Measurements from ENCODE around the gene IKBKG. TPM values are rescaled to one million over a fixed set of nuclear protein-coding genes. Genes with fewer than 3 reads are reported as not detected.
"Not testable (repeated sequence)": the region's sequence is repeated elsewhere in the genome, so short reads cannot be mapped to it uniquely, and the experiment has no call there.

Gene IKBKG
- total RNA-seq, 1 donor from 2014 or later: 31.4 TPM

- Histone ChIP-seq H3K9me3 (no peaks in the 10 kb centered on the region), H3K27ac (peak overlapping the region; percentile 78), H3K36me3 (no peaks in the 10 kb centered on the region), H3K4me3 (peak overlapping the region; percentile 14), H3K4me1 (peaks cover 39% of the 10 kb centered on the region), H3K27me3 (ENCODE audit: low read depth) (no peaks in the 10 kb centered on the region)
- peak; percentile 71 for DNase-seq
- no peak for TF ChIP-seq CTCF (IDR thresholded peaks at IDR 0.05)
- ATAC-seq: peak; percentile 3 to 13
- intact Hi-C loops (cut with DNase I): no loop called here
Observed at GRCh38 chrX:154542723-154543424, 4.5 kb upstream of the IKBKG start.

- TF ChIP-seq CTCF (IDR thresholded peaks at IDR 0.05): no peak
- ATAC-seq (no peak), DNase-seq (no peak)
- H3K4me1 ChIP-seq: peaks cover 51% of the 10 kb centered on the region
- intact Hi-C loops (cut with DNase I): no loop called here
- H3K4me3 ChIP-seq: peak overlapping the region; percentile 70
- H3K9me3 ChIP-seq: no peaks in the 10 kb centered on the region
- no peaks in the 10 kb centered on the region for H3K36me3 ChIP-seq
- no peak overlapping the region for H3K27ac ChIP-seq
- H3K27me3 ChIP-seq (ENCODE audit: low read depth): no peaks in the 10 kb centered on the region
Observed at GRCh38 chrX:154545673-154546274, 1.6 kb upstream of the IKBKG start.

- H3K4me3 ChIP-seq: peak within 1 kb of the TSS; percentile 70
Observed at GRCh38 chrX:154546354-154547244, 821 bp upstream of the IKBKG start, which contains the start of gene G6PD. G6PD (minus strand) TSS chrX:154546846; CDS start chrX:154546155, 691 bp downstream.

GRCh38 chrX:154548028-154548316 is 552 bp downstream of the IKBKG start:
- peaks cover 5% of the 10 kb centered on the region for H3K36me3 ChIP-seq
- no peak for TF ChIP-seq CTCF (IDR thresholded peaks at IDR 0.05)
- peaks cover 33% of the 10 kb centered on the region for H3K4me1 ChIP-seq
- peak overlapping the region; percentile 87 for H3K27ac ChIP-seq
- DNase-seq (no peak), ATAC-seq (no peak)
- no peaks in the 10 kb centered on the region for H3K9me3 ChIP-seq
- H3K27me3 ChIP-seq (ENCODE audit: low read depth): no peaks in the 10 kb centered on the region
- intact Hi-C loops (cut with DNase I): no loop called here
- peak overlapping the region; percentile 70 for H3K4me3 ChIP-seq

More at GRCh38 chrX:154546354-154547244, 821 bp upstream of the IKBKG start, which contains the start of gene G6PD:
- DNase-seq (peak; percentile 79), ATAC-seq (peak; percentile 88 to 91)
- no peak for TF ChIP-seq CTCF (IDR thresholded peaks at IDR 0.05)
- intact Hi-C loops (cut with DNase I): no loop called here
- peaks cover 45% of the 10 kb centered on the region for H3K4me1 ChIP-seq
- H3K36me3 ChIP-seq: no peaks in the 10 kb centered on the region
- H3K9me3 ChIP-seq: no peaks in the 10 kb centered on the region
- H3K27ac ChIP-seq: peak within 1 kb of the TSS; percentile 87
- no peaks in the 10 kb centered on the region for H3K27me3 ChIP-seq (ENCODE audit: low read depth)

- no peaks in the 10 kb centered on the region for H3K27me3 ChIP-seq (ENCODE audit: low read depth)
- H3K4me1 ChIP-seq: peaks cover 18% of the 10 kb centered on the region
- DNase-seq: no peak
- H3K36me3 ChIP-seq: peaks cover 21% of the 10 kb centered on the region
- no peak overlapping the region for H3K4me3 ChIP-seq
- no peak for TF ChIP-seq CTCF (IDR thresholded peaks at IDR 0.05)
- no peak overlapping the region for H3K27ac ChIP-seq
- ATAC-seq: no peak
- intact Hi-C loops (cut with DNase I): no loop called here
- H3K9me3 ChIP-seq: no peaks in the 10 kb centered on the region
Observed at GRCh38 chrX:154549766-154550165, 2.3 kb downstream of the IKBKG start.

- H3K27me3 ChIP-seq (ENCODE audit: low read depth); H3K9me3 ChIP-seq; intact Hi-C loops (cut with DNase I); ATAC-seq; DNase-seq; H3K4me3 ChIP-seq; H3K27ac ChIP-seq: not testable (repeated sequence)
- Histone ChIP-seq H3K36me3 (peaks cover 30% of the 10 kb centered on the region), H3K4me1 (peaks cover 12% of the 10 kb centered on the region)
Observed at GRCh38 chrX:154552112-154552806, 4.8 kb downstream of the IKBKG start.

- H3K4me3 ChIP-seq; H3K27me3 ChIP-seq (ENCODE audit: low read depth); intact Hi-C loops (cut with DNase I); DNase-seq; ATAC-seq; H3K9me3 ChIP-seq; H3K27ac ChIP-seq; H3K4me1 ChIP-seq: not testable (repeated sequence)
- H3K36me3 ChIP-seq: peaks cover 23% of the 10 kb centered on the region
Observed at GRCh38 chrX:154558060-154558690, 10.8 kb downstream of the IKBKG start.
